Neural crest cell (in vitro differentiated cells): Measurements from ENCODE around the gene HOXD12. TPM values are rescaled to one million over a fixed set of nuclear protein-coding genes. Genes with fewer than 3 reads are reported as not detected.

Source experiments
- DNase-seq: peaks from one replicate; pipeline ENCODE4 v3.0.0; 2021; ENCODE audit warnings: low read depth, mixed read lengths, low spot score
- H3K27ac Mint-ChIP-seq: one replicate; pipeline ENCODE4 v1.8.0; 2021; ENCODE audit warnings: mild to moderate bottlenecking, mixed read lengths; ENCODE audit not compliant: unreplicated experiment
- H3K27me3 Mint-ChIP-seq: 2 replicates; pipeline ENCODE4 v1.8.0; 2021; ENCODE audit warnings: low read depth, mild to moderate bottlenecking, mixed read lengths
- H3K36me3 Mint-ChIP-seq: 2 replicates; pipeline ENCODE4 v1.8.0; 2021; ENCODE audit warnings: low read depth, mild to moderate bottlenecking, mixed read lengths
- H3K4me1 Mint-ChIP-seq: 2 replicates; pipeline ENCODE4 v1.8.0; 2021; ENCODE audit warnings: mixed read lengths
- H3K4me3 Mint-ChIP-seq: one replicate; pipeline ENCODE4 v1.8.0; 2021; ENCODE audit warnings: mild to moderate bottlenecking, mixed read lengths
- H3K9me3 Mint-ChIP-seq: 2 replicates; pipeline ENCODE4 v1.8.0; 2021; ENCODE audit warnings: mixed read lengths
- total RNA-seq: library from RNA; stranded (reverse); gene quantifications from 2 replicates; pipeline ENCODE4 v1.2.1, GENCODE V29; 2021
- TF ChIP-seq, protein P1 (sequence below): fragments of 200-600 bp; sonication (generic); conservative IDR thresholded peaks from 2 replicates; pipeline ENCODE4 v1.5.0; 2021; ENCODE audit warnings: antibody characterized with exemption, mild to moderate bottlenecking

Gene HOXD12
- total RNA-seq, 1 donor from 2014 or later, result not detected

DNA sequence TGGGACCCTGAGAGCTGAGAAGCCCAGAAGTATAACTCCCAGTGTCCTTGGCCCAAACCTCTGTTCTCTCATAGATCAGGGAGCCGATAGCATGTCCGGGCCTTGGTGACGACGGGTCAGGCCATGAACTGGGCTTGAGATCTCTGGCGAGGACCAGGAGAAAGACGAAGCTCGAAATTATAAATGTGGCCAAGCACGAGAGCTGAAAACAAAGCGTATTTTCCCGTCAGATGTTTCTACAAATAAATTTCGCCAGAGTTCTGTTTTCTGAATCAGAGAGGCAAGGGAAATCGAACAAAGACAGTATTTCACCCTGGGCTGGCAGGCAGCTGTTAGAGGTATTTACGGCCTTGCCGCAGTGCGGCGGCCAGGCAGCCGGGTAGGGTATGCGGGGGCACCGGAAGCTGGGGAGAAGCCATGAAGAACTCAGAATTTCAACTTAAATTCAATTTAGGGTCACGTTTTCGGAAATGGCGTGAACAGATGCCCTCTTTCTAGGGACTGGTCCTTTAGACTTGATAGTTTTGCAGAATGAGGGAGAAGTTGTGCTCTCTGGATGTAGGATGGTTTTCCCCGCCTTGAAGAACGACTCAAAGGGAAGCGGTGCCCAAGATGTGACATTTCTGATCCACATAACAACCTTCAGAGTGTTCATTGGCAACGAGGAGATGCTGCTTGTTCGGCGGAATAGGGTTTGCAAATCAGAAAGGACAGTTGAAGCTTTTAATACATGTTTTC, 39.5 kb downstream of the HOXD12 start:
- peaks cover 99% of the 10 kb centered on the region for H3K27me3 Mint-ChIP-seq
- no peak for DNase-seq
- H3K27ac Mint-ChIP-seq, result no peak overlapping the region
- H3K36me3 Mint-ChIP-seq, result no peaks in the 10 kb centered on the region
- H3K9me3 Mint-ChIP-seq, result no peaks in the 10 kb centered on the region
- TF ChIP-seq, protein P1, sequence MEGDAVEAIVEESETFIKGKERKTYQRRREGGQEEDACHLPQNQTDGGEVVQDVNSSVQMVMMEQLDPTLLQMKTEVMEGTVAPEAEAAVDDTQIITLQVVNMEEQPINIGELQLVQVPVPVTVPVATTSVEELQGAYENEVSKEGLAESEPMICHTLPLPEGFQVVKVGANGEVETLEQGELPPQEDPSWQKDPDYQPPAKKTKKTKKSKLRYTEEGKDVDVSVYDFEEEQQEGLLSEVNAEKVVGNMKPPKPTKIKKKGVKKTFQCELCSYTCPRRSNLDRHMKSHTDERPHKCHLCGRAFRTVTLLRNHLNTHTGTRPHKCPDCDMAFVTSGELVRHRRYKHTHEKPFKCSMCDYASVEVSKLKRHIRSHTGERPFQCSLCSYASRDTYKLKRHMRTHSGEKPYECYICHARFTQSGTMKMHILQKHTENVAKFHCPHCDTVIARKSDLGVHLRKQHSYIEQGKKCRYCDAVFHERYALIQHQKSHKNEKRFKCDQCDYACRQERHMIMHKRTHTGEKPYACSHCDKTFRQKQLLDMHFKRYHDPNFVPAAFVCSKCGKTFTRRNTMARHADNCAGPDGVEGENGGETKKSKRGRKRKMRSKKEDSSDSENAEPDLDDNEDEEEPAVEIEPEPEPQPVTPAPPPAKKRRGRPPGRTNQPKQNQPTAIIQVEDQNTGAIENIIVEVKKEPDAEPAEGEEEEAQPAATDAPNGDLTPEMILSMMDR, result no peak
- H3K4me1 Mint-ChIP-seq, result peaks cover 4% of the 10 kb centered on the region
- peak overlapping the region; percentile 49 for H3K4me3 Mint-ChIP-seq

DNA sequence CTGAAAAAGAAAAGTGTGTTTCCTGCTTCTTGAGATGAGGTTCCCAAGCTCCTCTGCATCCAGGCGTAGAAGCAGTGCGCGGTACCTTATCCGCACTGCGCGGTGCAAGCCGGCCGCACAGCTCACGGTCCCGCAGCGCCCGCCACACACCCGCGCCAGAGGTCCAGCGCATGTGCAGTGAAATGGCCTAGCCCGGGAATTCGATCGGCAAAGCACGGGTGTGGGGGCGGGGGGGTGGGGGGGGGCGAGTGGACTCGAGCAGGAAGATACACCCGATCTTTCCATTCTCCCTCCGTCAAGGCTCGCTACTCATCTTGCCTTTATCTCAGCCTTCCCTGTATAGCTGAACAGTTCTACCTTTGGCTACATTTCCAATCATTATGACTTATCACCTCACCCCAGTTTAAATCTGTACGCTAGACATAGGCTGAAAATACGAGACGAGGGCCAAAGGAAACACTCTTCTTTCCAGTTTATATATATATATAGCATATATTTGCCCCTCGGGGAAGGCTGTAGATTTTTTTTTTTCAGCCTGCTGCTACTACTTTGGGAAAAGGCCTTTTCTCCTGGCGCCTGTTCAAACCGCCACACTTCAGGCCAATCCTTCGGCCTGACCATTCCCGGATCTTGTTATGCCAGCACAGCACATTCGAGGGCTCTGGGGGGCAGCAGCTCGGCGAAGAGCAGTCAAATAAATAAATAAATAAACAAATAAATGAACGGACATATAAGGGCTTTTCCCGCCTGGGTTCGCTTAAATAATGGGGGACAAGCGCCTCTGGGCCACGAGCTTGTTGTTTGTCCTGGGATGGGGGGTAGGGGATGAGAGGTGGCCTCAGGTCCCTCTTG, 40.3 kb downstream of the HOXD12 start:
- Mint-ChIP-seq H3K4me3 (peak overlapping the region; percentile 51), H3K27me3 (peaks cover 99% of the 10 kb centered on the region), H3K27ac (no peak overlapping the region), H3K9me3 (no peaks in the 10 kb centered on the region), H3K4me1 (peaks cover 4% of the 10 kb centered on the region), H3K36me3 (no peaks in the 10 kb centered on the region)
- no peak for DNase-seq
- TF ChIP-seq, protein P1, result no peak

- Mint-ChIP-seq H3K27ac (no peak overlapping the region), H3K9me3 (no peaks in the 10 kb centered on the region), H3K4me3 (peak overlapping the region; percentile 51), H3K4me1 (peaks cover 4% of the 10 kb centered on the region), H3K36me3 (no peaks in the 10 kb centered on the region), H3K27me3 (peaks cover 99% of the 10 kb centered on the region)
- TF ChIP-seq, protein P1, result peak; percentile 96
- peak; percentile 81 for DNase-seq
Observed at GRCh38 chr2:176140513-176141317, 41.1 kb downstream of the HOXD12 start.

- Mint-ChIP-seq H3K27ac (no peak overlapping the region), H3K9me3 (no peaks in the 10 kb centered on the region), H3K27me3 (peaks cover 100% of the 10 kb centered on the region), H3K4me1 (peaks cover 4% of the 10 kb centered on the region), H3K36me3 (no peaks in the 10 kb centered on the region), H3K4me3 (no peak overlapping the region)
- no peak for DNase-seq
- TF ChIP-seq, protein P1, result no peak
Observed at GRCh38 chr2:176142281-176142680, 42.7 kb downstream of the HOXD12 start.
